Skeletal muscle tissue (tissue), 4 donors: ENCODE results near the gene CACNA2D3. TPM values are rescaled to one million over a fixed set of nuclear protein-coding genes. Genes with fewer than 3 reads are reported as not detected.

ENCODE experiments used
- H3K27ac ChIP-seq: one replicate; pipeline ENCODE4 v1.7.0; 2013; ENCODE audit warnings: mild to moderate bottlenecking, low read depth, low read length, inconsistent platforms
- H3K27me3 ChIP-seq, 3 donors: one replicate each; pipeline ENCODE4 v1.7.0; 2013; ENCODE audit warnings: low read length in 3 of 3; ENCODE audit not compliant: control insufficient read depth in 3 of 3, insufficient read depth in 3 of 3
- H3K36me3 ChIP-seq, 3 donors: one replicate each; pipeline ENCODE4 v1.7.0; 2013; ENCODE audit warnings: low read length in 3 of 3; ENCODE audit not compliant: control insufficient read depth in 3 of 3, insufficient read depth in 3 of 3
- H3K4me1 ChIP-seq, 3 donors: one replicate each; pipeline ENCODE4 v1.7.0; 2013; ENCODE audit warnings: low read length in 3 of 3, mild to moderate bottlenecking in 3 of 3; ENCODE audit not compliant: control insufficient read depth in 3 of 3, insufficient read depth in 3 of 3
- H3K4me3 ChIP-seq, 3 donors: one replicate each; pipeline ENCODE4 v1.7.0; 2013; ENCODE audit warnings: low read length in 3 of 3
- H3K9ac ChIP-seq, 3 donors: one replicate each; pipeline ENCODE4 v1.7.0; 2013; ENCODE audit warnings: low read length in 3 of 3, mild to moderate bottlenecking in 3 of 3, moderate library complexity in 2 of 3, low read depth in 1 of 3
- H3K9me3 ChIP-seq, 3 donors: one replicate each; pipeline ENCODE4 v1.7.0; 2013; ENCODE audit warnings: low read length in 3 of 3; ENCODE audit not compliant: control insufficient read depth in 3 of 3
- total RNA-seq: library from RNA; depleted of rRNA; stranded (reverse); fragments of >200 nt; gene quantifications from one replicate; pipeline ENCODE4 v1.2.3, GENCODE V29; 2014
- donor health status: Osteomylitis.

The CACNA2D3 gene
- total RNA-seq, 1 donor from 2014 or later = 3.1 TPM

GRCh38 chr3:54167999-54168398 lies 45.6 kb downstream of the CACNA2D3 start:
- no peaks in the 10 kb centered on the region for H3K36me3 ChIP-seq
- H3K4me1 ChIP-seq = peaks cover 0 to 11% (median 4%) of the 10 kb centered on the region in 3 donors
- no peak overlapping the region for H3K9ac ChIP-seq
- no peaks in the 10 kb centered on the region for H3K9me3 ChIP-seq
- no peaks in the 10 kb centered on the region for H3K27me3 ChIP-seq
- H3K27ac ChIP-seq = no peak overlapping the region
- H3K4me3 ChIP-seq = no peak overlapping the region

GRCh38 chr3:54168451-54168850 lies 46.1 kb downstream of the CACNA2D3 start:
- H3K4me1 ChIP-seq = peaks cover 0 to 11% (median 4%) of the 10 kb centered on the region in 3 donors

GRCh38 chr3:54169524-54169923 lies 47.2 kb downstream of the CACNA2D3 start:
- Histone ChIP-seq H3K9me3 (no peaks in the 10 kb centered on the region), H3K4me3 (no peak overlapping the region), H3K27me3 (no peaks in the 10 kb centered on the region), H3K9ac (no peak overlapping the region), H3K4me1 (peaks cover 0 to 11% (median 4%) of the 10 kb centered on the region in 3 donors), H3K36me3 (no peaks in the 10 kb centered on the region), H3K27ac (no peak overlapping the region)

More at GRCh38 chr3:54168451-54168850, 46.1 kb downstream of the CACNA2D3 start:
- Histone ChIP-seq H3K9ac (no peak overlapping the region), H3K27me3 (no peaks in the 10 kb centered on the region), H3K4me3 (no peak overlapping the region), H3K9me3 (no peaks in the 10 kb centered on the region), H3K36me3 (no peaks in the 10 kb centered on the region), H3K27ac (no peak overlapping the region)

- H3K9ac ChIP-seq = no peak overlapping the region
- no peaks in the 10 kb centered on the region for H3K9me3 ChIP-seq
- H3K4me3 ChIP-seq = no peak overlapping the region
- peaks cover 0 to 6% (median 0%) of the 10 kb centered on the region in 3 donors for H3K4me1 ChIP-seq
- H3K27me3 ChIP-seq = no peaks in the 10 kb centered on the region
- H3K27ac ChIP-seq = no peak overlapping the region
- no peaks in the 10 kb centered on the region for H3K36me3 ChIP-seq
Measured at GRCh38 chr3:54171509-54171908, 49.2 kb downstream of the CACNA2D3 start.

GRCh38 chr3:54171951-54172350 lies 49.6 kb downstream of the CACNA2D3 start:
- H3K36me3 ChIP-seq = no peaks in the 10 kb centered on the region
- H3K9ac ChIP-seq = no peak overlapping the region
- no peak overlapping the region for H3K27ac ChIP-seq
- no peaks in the 10 kb centered on the region for H3K27me3 ChIP-seq
- no peak overlapping the region for H3K4me3 ChIP-seq
- peaks cover 0 to 6% (median 0%) of the 10 kb centered on the region in 3 donors for H3K4me1 ChIP-seq
- H3K9me3 ChIP-seq = no peaks in the 10 kb centered on the region

- Histone ChIP-seq H3K9me3 (no peaks in the 10 kb centered on the region), H3K9ac (no peak overlapping the region), H3K27ac (no peak overlapping the region), H3K36me3 (no peaks in the 10 kb centered on the region), H3K27me3 (no peaks in the 10 kb centered on the region), H3K4me3 (no peak overlapping the region), H3K4me1 (peaks cover 0 to 6% (median 0%) of the 10 kb centered on the region in 3 donors)
Measured at GRCh38 chr3:54173371-54173770, 51.0 kb downstream of the CACNA2D3 start.

- H3K36me3 ChIP-seq = no peaks in the 10 kb centered on the region
- no peak overlapping the region for H3K4me3 ChIP-seq
- no peaks in the 10 kb centered on the region for H3K27me3 ChIP-seq
- H3K4me1 ChIP-seq = peaks cover 0 to 8% (median 0%) of the 10 kb centered on the region in 3 donors
- H3K9me3 ChIP-seq = no peaks in the 10 kb centered on the region
- H3K27ac ChIP-seq = no peak overlapping the region
- no peak overlapping the region for H3K9ac ChIP-seq
Measured at GRCh38 chr3:54176106-54176505, 53.8 kb downstream of the CACNA2D3 start.

- Histone ChIP-seq H3K4me3 (no peak overlapping the region), H3K36me3 (no peaks in the 10 kb centered on the region), H3K4me1 (peaks cover 0 to 3% (median 0%) of the 10 kb centered on the region in 3 donors), H3K27ac (no peak overlapping the region), H3K9me3 (no peaks in the 10 kb centered on the region), H3K27me3 (no peaks in the 10 kb centered on the region), H3K9ac (no peak overlapping the region)
Measured at GRCh38 chr3:54177816-54178215, 55.5 kb downstream of the CACNA2D3 start.

- Histone ChIP-seq H3K4me1 (peaks cover 0 to 3% (median 0%) of the 10 kb centered on the region in 3 donors), H3K4me3 (no peak overlapping the region), H3K27me3 (no peaks in the 10 kb centered on the region), H3K9ac (no peak overlapping the region), H3K27ac (no peak overlapping the region), H3K36me3 (no peaks in the 10 kb centered on the region), H3K9me3 (no peaks in the 10 kb centered on the region)
Measured at GRCh38 chr3:54178376-54178775, 56.0 kb downstream of the CACNA2D3 start.

GRCh38 chr3:54180921-54181320 lies 58.6 kb downstream of the CACNA2D3 start:
- peaks cover 0 to 3% (median 0%) of the 10 kb centered on the region in 3 donors for H3K4me1 ChIP-seq

More at GRCh38 chr3:54180921-54181320, 58.6 kb downstream of the CACNA2D3 start:
- H3K36me3 ChIP-seq = no peaks in the 10 kb centered on the region
- H3K27ac ChIP-seq = no peak overlapping the region
- H3K4me3 ChIP-seq = no peak overlapping the region
- H3K9me3 ChIP-seq = no peaks in the 10 kb centered on the region
- H3K9ac ChIP-seq = no peak overlapping the region
- no peaks in the 10 kb centered on the region for H3K27me3 ChIP-seq
